ENCODE data around the gene DHRSX. TPM values are rescaled to one million over a fixed set of nuclear protein-coding genes. Genes with fewer than 3 reads are reported as not detected.

DHRSX gene
- total and polyA plus RNA-seq, 2 of the 8 experiments (the other 6 are each of a cell fraction or from before 2014, with no cell fraction given), result 35.1 to 43.4 TPM

DNA sequence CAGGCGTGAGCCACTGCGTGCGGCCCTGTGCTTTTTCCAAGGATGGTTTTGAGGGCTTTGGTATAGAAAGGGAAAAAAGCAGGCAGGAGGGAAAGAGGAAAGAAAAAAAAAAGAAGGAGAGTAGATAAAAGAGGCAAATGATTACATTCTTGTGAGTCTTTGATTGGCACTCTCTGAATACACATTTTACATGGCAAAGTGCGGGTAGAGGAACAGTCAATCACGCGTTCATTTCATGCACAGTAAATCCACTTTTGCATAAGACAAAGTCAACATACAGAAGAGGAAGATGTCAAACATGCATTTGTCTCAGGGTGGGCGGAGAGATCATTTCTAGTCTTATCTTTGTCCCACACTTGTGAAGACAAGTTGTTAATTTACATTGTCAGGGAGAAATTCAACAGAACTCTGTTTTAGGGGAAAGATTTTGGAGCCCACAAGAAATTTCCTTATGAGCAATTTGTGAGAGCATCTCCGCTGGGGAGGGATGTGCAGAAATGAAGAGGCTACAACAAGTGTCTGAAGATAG is 183.2 kb downstream of the DHRSX start:
- H3K79me2 ChIP-seq (ENCODE audit: control insufficient read depth in 1 of 2, insufficient read depth in 2 of 2, low read length in 2 of 2), result no peaks in the 10 kb centered on the region
- no peak overlapping the region for H2AK5ac ChIP-seq (ENCODE audit: low read depth, low read length)
- no peak for FAIRE-seq
- H3K9ac ChIP-seq (replicated peaks in 1 of 4; ENCODE audit: extremely low read depth in 1 of 4, low read depth in 3 of 4, low read length in 3 of 4), result no peak overlapping the region
- peaks cover 2% of the 10 kb centered on the region; the same call in 1 of the 2 replicates for H3K23me2 ChIP-seq (ENCODE audit: low read depth, low read length)
- no peak overlapping the region for H2BK5ac ChIP-seq (ENCODE audit: low read depth, low read length)
- no peak for DNase-seq (ENCODE audit: low read depth in 1 of 2, low spot score in 2 of 2)
- H3K27me3 ChIP-seq (replicated peaks in 1 of 4; ENCODE audit: control insufficient read depth in 3 of 4, extremely low read depth in 1 of 4, insufficient read depth in 3 of 4, low read length in 3 of 4), result no peaks in the 10 kb centered on the region
- no peak overlapping the region for H2BK120ac ChIP-seq (replicated peaks; ENCODE audit: low read depth, low read length)
- H3K56ac ChIP-seq (replicated peaks; ENCODE audit: insufficient read length, low read depth, low read length), result no peak overlapping the region
- no peaks in the 10 kb centered on the region for H3K9me3 ChIP-seq (ENCODE audit: insufficient read depth in 2 of 2, low read depth in 1 of 2, low read length in 1 of 2)
- peaks cover 5% of the 10 kb centered on the region; the same call in 1 of the 2 replicates for H3K79me1 ChIP-seq (ENCODE audit: low read depth, low read length)
- no peak overlapping the region for H3K14ac ChIP-seq (ENCODE audit: insufficient read length)
- H2BK20ac ChIP-seq (ENCODE audit: low read length), result no peak overlapping the region
- no peak overlapping the region for H3K4me2 ChIP-seq (ENCODE audit: insufficient read depth in 1 of 2, low read depth in 2 of 2, low read length in 2 of 2)
- no peak overlapping the region for H2BK15ac ChIP-seq (ENCODE audit: low read length)
- 78% methylated on average over 8 of the region's 8 CpGs; no CpG with 5 or more reads in 1 of the 2 experiments for WGBS, 2 experiments (ENCODE audit: extremely low coverage in 1 of 2, insufficient coverage in 1 of 2, insufficient read length in 1 of 2, insufficient replicate concordance in 2 of 2, low coverage in 1 of 2, low lambda C conversion rate in 2 of 2, missing lambda C conversion rate in 1 of 2)
- H4K20me1 ChIP-seq (replicated peaks in 1 of 2; ENCODE audit: control insufficient read depth in 1 of 2, insufficient read depth in 2 of 2, low read length in 2 of 2), result no peaks in the 10 kb centered on the region
- no peak overlapping the region for H3K4me3 ChIP-seq (ENCODE audit: extremely low read depth in 1 of 4, insufficient read depth in 2 of 4, low read depth in 3 of 4, low read length in 4 of 4)
- H3K4ac ChIP-seq (replicated peaks; ENCODE audit: insufficient read length, low read depth, low read length), result no peak overlapping the region
- H3K27ac ChIP-seq (ENCODE audit: low read depth, low read length), result no peak overlapping the region
- H4K91ac ChIP-seq (replicated peaks; ENCODE audit: insufficient read length, low read length), result no peak overlapping the region
- CTCF ChIA-PET (ENCODE audit: partially characterized antibody), result no interaction called here
- H3K4me1 ChIP-seq (replicated peaks in 1 of 4; ENCODE audit: control insufficient read depth in 3 of 4, insufficient read depth in 4 of 4, low read length in 3 of 4), result no peaks in the 10 kb centered on the region
- no peak overlapping the region for H4K8ac ChIP-seq (ENCODE audit: extremely low read depth, insufficient read depth, low read length)
- no peak overlapping the region for H2AFZ ChIP-seq (ENCODE audit: low read length)
- no peak overlapping the region for H3K18ac ChIP-seq (ENCODE audit: extremely low read depth, low read length)
- H3K36me3 ChIP-seq (ENCODE audit: control insufficient read depth in 2 of 4, insufficient read depth in 4 of 4, low read length in 3 of 4), result 0 out of 8 replicates have a peak, but pooled peaks cover 0 to 3% (median 0%) of the 10 kb centered on the region in 4 experiments
- H3K23ac ChIP-seq (ENCODE audit: insufficient read length), result no peak overlapping the region
- no peak overlapping the region for H4K5ac ChIP-seq (ENCODE audit: insufficient read length, low read depth, low read length)
- POLR2A ChIA-PET (ENCODE audit: partially characterized antibody), result no interaction called here
- no peak overlapping the region for H2BK12ac ChIP-seq (ENCODE audit: low read depth, low read length)
- no peak for TF ChIP-seq GTF2F1 (IDR thresholded peaks at IDR 0.05; ENCODE audit: borderline replicate concordance, low read depth, low read length)
- TF ChIP-seq SIRT6 (IDR thresholded peaks at IDR 0.05; ENCODE audit: low read length), result no peak
- TF ChIP-seq BRCA1 (IDR thresholded peaks at IDR 0.05; ENCODE audit: low read depth, low read length), result no peak
- TF ChIP-seq TAF1 (IDR thresholded peaks at IDR 0.05; ENCODE audit: low read depth, low read length), result no peak
- TF ChIP-seq CBX8 (IDR thresholded peaks at IDR 0.05; ENCODE audit: borderline replicate concordance, low read depth, low read length), result no peak
- no peak for TF ChIP-seq SIN3A (conservative IDR thresholded peaks at IDR 0.05 in 1 of 2, IDR thresholded peaks at IDR 0.05 in 1 of 2; ENCODE audit: low read depth in 1 of 2, low read length in 2 of 2)
- TF ChIP-seq EGR1 (IDR thresholded peaks at IDR 0.05; ENCODE audit: borderline replicate concordance, low read depth, low read length), result no peak
- TF ChIP-seq YY1 (IDR thresholded peaks at IDR 0.05; ENCODE audit: low read depth, low read length), result no peak
- TF ChIP-seq EZH2 (IDR thresholded peaks at IDR 0.05; ENCODE audit: low read depth, low read length, severe bottlenecking), result no peak
- TF ChIP-seq MAFK (IDR thresholded peaks at IDR 0.05; ENCODE audit: low read depth, low read length), result no peak
- TF ChIP-seq POLR2AphosphoS5 (IDR thresholded peaks at IDR 0.05; ENCODE audit: low read depth, low read length), result no peak
- no peak for TF ChIP-seq TEAD4 (IDR thresholded peaks at IDR 0.05; ENCODE audit: low read depth, low read length)
- TF ChIP-seq RAD21 (IDR thresholded peaks at IDR 0.05 in 1 of 2, conservative IDR thresholded peaks at IDR 0.05 in 1 of 2; ENCODE audit: low read depth in 2 of 2, low read length in 2 of 2), result no peak
- TF ChIP-seq KDM5A (IDR thresholded peaks at IDR 0.05; ENCODE audit: low read length), result no peak
- TF ChIP-seq SRF (IDR thresholded peaks at IDR 0.05; ENCODE audit: low read depth, low read length), result no peak
